Measurements from ENCODE around the gene DLGAP4. TPM values are rescaled to one million over a fixed set of nuclear protein-coding genes. Genes with fewer than 3 reads are reported as not detected.

DLGAP4 gene
- total and polyA plus RNA-seq, 9 of the 15 experiments (the other 6 are each of a cell fraction or from before 2014, with no cell fraction given): 0.31 to 34.1 (median 4.5) TPM

- no peak for TF ChIP-seq ZNF407 (IDR thresholded peaks at IDR 0.05; ENCODE audit: low read depth)
- no peak for TF ChIP-seq NR2F6 (CRISPR knock-in tag; IDR thresholded peaks at IDR 0.05)
- TF ChIP-seq HDAC1 (IDR thresholded peaks at IDR 0.05): peak in 1 of 2 experiments; percentile 96; a peak in 2 of 4 replicates
- peak; percentile 98 for TF ChIP-seq ZNF197 (CRISPR knock-in tag; IDR thresholded peaks at IDR 0.05; ENCODE audit: low read depth)
- no peak; the same call in 1 of the 2 replicates for TF ChIP-seq NFE2 (IDR thresholded peaks at IDR 0.05; ENCODE audit: low read depth)
- TF ChIP-seq ETV6 (IDR thresholded peaks at IDR 0.05; ENCODE audit: borderline replicate concordance in 1 of 2, low read depth in 2 of 2, low read length in 1 of 2): no peak
- TF ChIP-seq ETV6 (CRISPR knock-in tag; IDR thresholded peaks at IDR 0.05; ENCODE audit: borderline replicate concordance): peak; percentile 97
- TF ChIP-seq LARP7 (IDR thresholded peaks at IDR 0.05): no peak
- TF ChIP-seq SETDB1 (IDR thresholded peaks at IDR 0.05; ENCODE audit: low read length): no peak
- TF ChIP-seq ZNF778 (CRISPR knock-in tag; IDR thresholded peaks at IDR 0.05): no peak
- TF ChIP-seq CTCF (IDR thresholded peaks at IDR 0.05 in 2 of 3, conservative IDR thresholded peaks at IDR 0.05 in 1 of 3; ENCODE audit: insufficient read depth in 2 of 3, low read depth in 1 of 3, low read length in 3 of 3): peak; percentile 66 to 69 (median 69)
- TF ChIP-seq GMEB1 (CRISPR knock-in tag; IDR thresholded peaks at IDR 0.05): no peak
- TF ChIP-seq SMC3 (conservative IDR thresholded peaks at IDR 0.05; ENCODE audit: insufficient read depth, low read depth, low read length): 0 out of 2 replicates have a peak, but pooled peaks have one; percentile 22
- no peak for TF ChIP-seq CHD1 (IDR thresholded peaks at IDR 0.05; ENCODE audit: low read length)
- peak; percentile 88; the same call in 1 of the 2 replicates for TF ChIP-seq ZNF282 (CRISPR knock-in tag; IDR thresholded peaks at IDR 0.05)
- no peak for TF ChIP-seq ZNF79 (CRISPR knock-in tag; IDR thresholded peaks at IDR 0.05; ENCODE audit: low read depth)
These were observed 78.0 kb downstream of the DLGAP4 start (continued) for GRCh38 chr20:36384022-36384619.

Data from K562 (cell line).